ENCODE measurements around the gene MRE11. TPM values are rescaled to one million over a fixed set of nuclear protein-coding genes. Genes with fewer than 3 reads are reported as not detected.

MRE11 gene
- total RNA-seq, 1 experiment from 2014 or later = 40.7 TPM

DNA sequence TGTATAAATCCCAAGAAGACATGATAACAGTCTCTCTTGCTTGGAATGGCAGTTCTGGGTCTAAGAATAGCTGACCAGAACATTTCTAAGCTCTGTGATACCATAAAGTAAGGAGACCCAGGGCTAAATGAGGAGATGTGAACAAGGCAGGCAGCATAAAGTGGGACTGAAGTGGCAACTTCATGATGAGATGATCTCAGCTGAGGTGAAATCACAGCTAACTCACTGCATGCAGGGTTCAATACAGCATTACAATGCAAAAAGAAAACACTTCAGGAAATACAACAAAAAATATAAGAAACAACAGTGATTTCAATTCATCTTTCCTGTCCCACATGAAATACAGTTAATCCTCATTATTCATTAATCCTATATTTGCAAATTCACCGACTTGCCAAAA lies 44.6 kb downstream of the MRE11 start:
- Histone ChIP-seq H4K8ac (replicated peaks; ENCODE audit: insufficient read length, low read depth, low read length) (no peak overlapping the region), H3K79me1 (ENCODE audit: insufficient read depth, low read depth, low read length, poor library complexity, severe bottlenecking) (no peaks in the 10 kb centered on the region), H3K27ac (ENCODE audit: insufficient read length, low read depth, low read length) (no peak overlapping the region), H3K23ac (ENCODE audit: insufficient read length, low read depth, low read length) (no peak overlapping the region), H2BK120ac (ENCODE audit: low read depth, low read length, poor library complexity, severe bottlenecking) (no peak overlapping the region), H3K27me3 (ENCODE audit: insufficient read depth, low read length) (no peaks in the 10 kb centered on the region), H3K4me1 (ENCODE audit: insufficient read depth, low read length) (no peaks in the 10 kb centered on the region), H3K9ac (ENCODE audit: extremely low read depth, insufficient read length, low read length) (no peak overlapping the region), H2BK5ac (ENCODE audit: insufficient read length, low read length) (no peak overlapping the region), H3K23me2 (ENCODE audit: insufficient read length, low read depth, low read length, poor library complexity, severe bottlenecking) (no peaks in the 10 kb centered on the region), H2AFZ (ENCODE audit: low read length) (no peak overlapping the region), H2AK5ac (ENCODE audit: insufficient read length, low read length) (no peak overlapping the region), H4K5ac (ENCODE audit: insufficient read length, low read depth, low read length) (no peak overlapping the region), H3K56ac (ENCODE audit: insufficient read length, low read depth, low read length) (no peak overlapping the region), H3K4ac (ENCODE audit: low read depth, low read length) (no peak overlapping the region), H2BK20ac (ENCODE audit: low read depth, low read length, poor library complexity, severe bottlenecking) (no peak overlapping the region), H3T11ph (ENCODE audit: low read length) (no peak overlapping the region), H3K4me2 (ENCODE audit: insufficient read depth, insufficient read length, low read length) (no peak overlapping the region), H4K91ac (ENCODE audit: insufficient read length, low read depth, low read length) (no peak overlapping the region), H3K14ac (ENCODE audit: insufficient read depth, low read length) (no peak overlapping the region), H2BK12ac (ENCODE audit: insufficient read length, low read depth, low read length) (no peak overlapping the region), H2BK15ac (ENCODE audit: low read depth, low read length) (no peak overlapping the region), H3K18ac (ENCODE audit: insufficient read length, low read depth, low read length) (no peak overlapping the region), H3K9me3 (ENCODE audit: control insufficient read depth, low read depth, low read length) (no peaks in the 10 kb centered on the region), H3K79me2 (ENCODE audit: insufficient read depth, low read length) (no peaks in the 10 kb centered on the region), H4K20me1 (ENCODE audit: control insufficient read depth, insufficient read depth, insufficient read length) (no peaks in the 10 kb centered on the region)
- H3K4me3 Mint-ChIP-seq = no peak overlapping the region
- no peak for DNase-seq
- H3K27ac Mint-ChIP-seq = no peak overlapping the region; a peak in 1 of 7 replicates
- no peaks in the 10 kb centered on the region for H3K27me3 Mint-ChIP-seq (ENCODE audit: low read depth)
- TF ChIP-seq, protein P1, sequence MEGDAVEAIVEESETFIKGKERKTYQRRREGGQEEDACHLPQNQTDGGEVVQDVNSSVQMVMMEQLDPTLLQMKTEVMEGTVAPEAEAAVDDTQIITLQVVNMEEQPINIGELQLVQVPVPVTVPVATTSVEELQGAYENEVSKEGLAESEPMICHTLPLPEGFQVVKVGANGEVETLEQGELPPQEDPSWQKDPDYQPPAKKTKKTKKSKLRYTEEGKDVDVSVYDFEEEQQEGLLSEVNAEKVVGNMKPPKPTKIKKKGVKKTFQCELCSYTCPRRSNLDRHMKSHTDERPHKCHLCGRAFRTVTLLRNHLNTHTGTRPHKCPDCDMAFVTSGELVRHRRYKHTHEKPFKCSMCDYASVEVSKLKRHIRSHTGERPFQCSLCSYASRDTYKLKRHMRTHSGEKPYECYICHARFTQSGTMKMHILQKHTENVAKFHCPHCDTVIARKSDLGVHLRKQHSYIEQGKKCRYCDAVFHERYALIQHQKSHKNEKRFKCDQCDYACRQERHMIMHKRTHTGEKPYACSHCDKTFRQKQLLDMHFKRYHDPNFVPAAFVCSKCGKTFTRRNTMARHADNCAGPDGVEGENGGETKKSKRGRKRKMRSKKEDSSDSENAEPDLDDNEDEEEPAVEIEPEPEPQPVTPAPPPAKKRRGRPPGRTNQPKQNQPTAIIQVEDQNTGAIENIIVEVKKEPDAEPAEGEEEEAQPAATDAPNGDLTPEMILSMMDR (conservative IDR thresholded peaks at IDR 0.05) = no peak
- peaks cover 6 to 37% (median 31%) of the 10 kb centered on the region in 3 experiments; a peak in 6 of 7 replicates for H3K36me3 Mint-ChIP-seq (ENCODE audit: insufficient read depth in 1 of 3, low read depth in 3 of 3)
- H3K4me1 Mint-ChIP-seq = no peaks in the 10 kb centered on the region
- H3K9me3 Mint-ChIP-seq = no peaks in the 10 kb centered on the region
- 100% methylated on average over 1 of the region's 1 CpG for WGBS (ENCODE audit: extremely low coverage, insufficient read length, low lambda C conversion rate)

Data from H9 (cell line).